Spleen (tissue), 11 donors: ENCODE measurements around the gene SHISA6. TPM values are rescaled to one million over a fixed set of nuclear protein-coding genes. Genes with fewer than 3 reads are reported as not detected.

Source experiments
- DNase-seq: peaks from one replicate; pipeline ENCODE4 v3.0.0-alpha.2; 2020
- H3K27ac ChIP-seq, 8 donors: fragments of 200-600 bp; sonication (generic) in 7 of 8; 1 replicate in 4 of 8; 2 replicates in 4 of 8; pipeline versions ENCODE4 v1.5.0 to v1.8.0; 2016 to 2021; ENCODE audit warnings: inconsistent platforms in 4 of 8, mild to moderate bottlenecking in 4 of 8, moderate library complexity in 1 of 8
- H3K27me3 ChIP-seq, 7 donors: fragments of 200-600 bp; sonication (generic) in 6 of 7; replicated peaks in 1 of 7; 1 replicate in 4 of 7; 2 replicates in 3 of 7; pipeline versions ENCODE4 v1.5.0 to v1.8.0; 2016 to 2021; ENCODE audit warnings: inconsistent platforms in 3 of 7, mild to moderate bottlenecking in 1 of 7
- H3K36me3 ChIP-seq, 6 donors: fragments of 200-600 bp; sonication (generic) in 5 of 6; 1 replicate in 4 of 6; 2 replicates in 2 of 6; pipeline versions ENCODE4 v1.5.0 to v1.8.0; 2016 to 2021; ENCODE audit warnings: inconsistent platforms in 2 of 6
- H3K4me1 ChIP-seq, 6 donors: fragments of 200-600 bp; sonication (generic) in 5 of 6; 1 replicate in 3 of 6; 2 replicates in 3 of 6; pipeline versions ENCODE4 v1.5.0 to v1.8.0; 2016 to 2021; ENCODE audit warnings: inconsistent platforms in 3 of 6
- H3K4me3 ChIP-seq, 8 donors: fragments of 200-600 bp; sonication (generic) in 7 of 8; 1 replicate in 4 of 8; 2 replicates in 4 of 8; pipeline versions ENCODE4 v1.5.0 to v1.8.0; 2016 to 2021; ENCODE audit warnings: inconsistent platforms in 4 of 8, mild to moderate bottlenecking in 4 of 8, moderate library complexity in 2 of 8
- H3K9me3 ChIP-seq, 8 donors: fragments of 200-600 bp; sonication (generic) in 7 of 8; 1 replicate in 4 of 8; 2 replicates in 4 of 8; pipeline versions ENCODE4 v1.5.0 to v1.8.0; 2016 to 2021; ENCODE audit warnings: inconsistent platforms in 4 of 8
- POLR2A ChIP-seq, 3 donors: fragments of 450-650 bp; IDR thresholded peaks; one replicate each; pipeline ENCODE4 v1.5.1; 2017; ENCODE audit warnings: antibody characterized with exemption in 3 of 3, mild to moderate bottlenecking in 1 of 3
- POLR2AphosphoS5 ChIP-seq, 3 donors: sonication (generic); formaldehyde crosslinking; IDR thresholded peaks; one replicate each; pipeline ENCODE4 v1.5.1; 2017; ENCODE audit warnings: antibody characterized with exemption in 3 of 3
- WGBS, 5 donors: extraction: QIAGEN DNeasy Blood & Tissue Kit in 3 of 5; methylation state at CpG; one replicate each; pipeline versions ENCODE4 v1.1.5 to v1.1.7; 2013 to 2018; 5-methylcytosine and 5-hydroxymethylcytosine counted together
- intact Hi-C: fragments of 100-400 bp; cut with DNase I; formaldehyde crosslinking; loops from one replicate; pipeline ENCODE4 v1.15.0; 2023; ENCODE audit warnings: low total_unique reads
- polyA plus RNA-seq, 3 donors: library from polyadenylated mRNA; stranded (reverse); fragments of 200-250 nt; gene quantifications; one replicate each; pipeline ENCODE4 v1.2.1, GENCODE V29; 2013
- total RNA-seq, 7 donors: library from RNA; depleted of rRNA in 3 of 7; stranded (reverse); fragments of >200 nt in 3 of 7; fragmentation: NEBNext Ultra II Directional in 4 of 7; extraction: Animal tissue kit (Norgen Biotek cat#: 25700) in 4 of 7; gene quantifications; one replicate each; pipeline versions ENCODE4 v1.1.0 to v1.2.1, GENCODE V29; 2016 to 2021
- TF ChIP-seq, protein P1 (sequence below), 11 experiments: fragments of 200-600 bp in 7 of 11; fragments of 450-650 bp in 4 of 11; sonication (generic) in 4 of 11; IDR thresholded peaks in 8 of 11; conservative IDR thresholded peaks in 3 of 11; 1 replicate in 7 of 11; 2 replicates in 4 of 11; pipeline versions ENCODE4 v1.4.0 to v1.8.0; 2016 to 2021; ENCODE audit warnings: antibody characterized with exemption in 11 of 11, inconsistent platforms in 4 of 11, mild to moderate bottlenecking in 1 of 11
- donor health status: healthy with polysubstance abuse.
- donor health status: DM: no; HTN: no; CAD: no; lungs with moderate emphysema.
- donor health status: DM: no; HTN: no; CAD: no.
- donor health status: Bipolar disorder and iron deficiency.
- donor health status: healthy.
- donor health status: DM: no; HTN: no; CAD: no.
- donor health status: DM: yes; HTN: yes; CAD: no.

The SHISA6 gene
- total and polyA plus RNA-seq, 10 donors, result under 0.01 to 0.35 (median 0.10) TPM; not detected in 3

- no peak for DNase-seq
- no peaks in the 10 kb centered on the region for H3K27me3 ChIP-seq
- no peak overlapping the region for H3K27ac ChIP-seq
- 60 to 74% (median 70%) methylated on average over 1 of the region's 1 CpG for WGBS, 5 donors
- H3K36me3 ChIP-seq, result no peaks in the 10 kb centered on the region
- no peak overlapping the region for H3K4me3 ChIP-seq
- no peak for TF ChIP-seq POLR2A (IDR thresholded peaks at IDR 0.05)
- TF ChIP-seq, protein P1, sequence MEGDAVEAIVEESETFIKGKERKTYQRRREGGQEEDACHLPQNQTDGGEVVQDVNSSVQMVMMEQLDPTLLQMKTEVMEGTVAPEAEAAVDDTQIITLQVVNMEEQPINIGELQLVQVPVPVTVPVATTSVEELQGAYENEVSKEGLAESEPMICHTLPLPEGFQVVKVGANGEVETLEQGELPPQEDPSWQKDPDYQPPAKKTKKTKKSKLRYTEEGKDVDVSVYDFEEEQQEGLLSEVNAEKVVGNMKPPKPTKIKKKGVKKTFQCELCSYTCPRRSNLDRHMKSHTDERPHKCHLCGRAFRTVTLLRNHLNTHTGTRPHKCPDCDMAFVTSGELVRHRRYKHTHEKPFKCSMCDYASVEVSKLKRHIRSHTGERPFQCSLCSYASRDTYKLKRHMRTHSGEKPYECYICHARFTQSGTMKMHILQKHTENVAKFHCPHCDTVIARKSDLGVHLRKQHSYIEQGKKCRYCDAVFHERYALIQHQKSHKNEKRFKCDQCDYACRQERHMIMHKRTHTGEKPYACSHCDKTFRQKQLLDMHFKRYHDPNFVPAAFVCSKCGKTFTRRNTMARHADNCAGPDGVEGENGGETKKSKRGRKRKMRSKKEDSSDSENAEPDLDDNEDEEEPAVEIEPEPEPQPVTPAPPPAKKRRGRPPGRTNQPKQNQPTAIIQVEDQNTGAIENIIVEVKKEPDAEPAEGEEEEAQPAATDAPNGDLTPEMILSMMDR (IDR thresholded peaks at IDR 0.05 in 8 of 11, conservative IDR thresholded peaks at IDR 0.05 in 3 of 11), result no peak
- no peak for TF ChIP-seq POLR2AphosphoS5 (IDR thresholded peaks at IDR 0.05)
- H3K4me1 ChIP-seq, result no peaks in the 10 kb centered on the region
- peaks cover 0 to 32% (median 22%) of the 10 kb centered on the region in 8 donors for H3K9me3 ChIP-seq
- intact Hi-C loops, result no loop called here
Measured at GRCh38 chr17:11284811-11285210, 43.8 kb downstream of the SHISA6 start.

DNA sequence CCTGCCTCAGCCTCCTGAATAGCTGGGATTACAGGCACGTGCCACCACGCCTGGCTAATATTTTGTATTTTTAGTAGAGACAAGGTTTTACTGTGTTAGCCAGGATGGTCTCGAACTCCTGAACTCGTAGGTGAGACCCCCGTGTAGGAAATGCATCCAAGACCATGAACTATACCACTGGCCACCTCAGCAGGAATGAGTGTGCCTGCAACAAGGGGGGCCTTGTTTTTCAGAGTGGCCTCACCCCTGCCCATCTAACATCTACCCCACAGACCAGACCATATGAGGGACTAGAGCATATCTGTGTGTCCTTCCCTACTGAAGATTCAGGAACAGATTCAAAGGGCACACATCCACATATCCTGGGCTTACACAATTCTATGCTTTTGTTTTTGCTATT, 44.9 kb downstream of the SHISA6 start:
- 81 to 95% (median 84%) methylated on average over 5 of the region's 5 CpGs for WGBS, 5 donors
- H3K4me1 ChIP-seq, result no peaks in the 10 kb centered on the region
- no peak for DNase-seq
- no peaks in the 10 kb centered on the region for H3K36me3 ChIP-seq
- H3K9me3 ChIP-seq, result peaks cover 0 to 24% (median 14%) of the 10 kb centered on the region in 8 donors
- intact Hi-C loops, result no loop called here
- no peak overlapping the region for H3K27ac ChIP-seq
- no peak for TF ChIP-seq POLR2AphosphoS5 (IDR thresholded peaks at IDR 0.05)
- TF ChIP-seq POLR2A (IDR thresholded peaks at IDR 0.05), result no peak
- TF ChIP-seq, protein P1 (IDR thresholded peaks at IDR 0.05 in 8 of 11, conservative IDR thresholded peaks at IDR 0.05 in 3 of 11), result no peak
- H3K27me3 ChIP-seq, result no peaks in the 10 kb centered on the region
- H3K4me3 ChIP-seq, result no peak overlapping the region

GRCh38 chr17:11287791-11288190, 46.8 kb downstream of the SHISA6 start:
- no peak overlapping the region for H3K27ac ChIP-seq
- H3K9me3 ChIP-seq, result peaks cover 0 to 14% (median 2%) of the 10 kb centered on the region in 8 donors
- no peak overlapping the region for H3K4me3 ChIP-seq
- no peak for TF ChIP-seq POLR2AphosphoS5 (IDR thresholded peaks at IDR 0.05)
- no peak for TF ChIP-seq POLR2A (IDR thresholded peaks at IDR 0.05)
- TF ChIP-seq, protein P1 (IDR thresholded peaks at IDR 0.05 in 8 of 11, conservative IDR thresholded peaks at IDR 0.05 in 3 of 11), result no peak
- H3K27me3 ChIP-seq, result no peaks in the 10 kb centered on the region
- H3K4me1 ChIP-seq, result no peaks in the 10 kb centered on the region
- no peak for DNase-seq
- no peaks in the 10 kb centered on the region for H3K36me3 ChIP-seq
- intact Hi-C loops, result no loop called here

DNA sequence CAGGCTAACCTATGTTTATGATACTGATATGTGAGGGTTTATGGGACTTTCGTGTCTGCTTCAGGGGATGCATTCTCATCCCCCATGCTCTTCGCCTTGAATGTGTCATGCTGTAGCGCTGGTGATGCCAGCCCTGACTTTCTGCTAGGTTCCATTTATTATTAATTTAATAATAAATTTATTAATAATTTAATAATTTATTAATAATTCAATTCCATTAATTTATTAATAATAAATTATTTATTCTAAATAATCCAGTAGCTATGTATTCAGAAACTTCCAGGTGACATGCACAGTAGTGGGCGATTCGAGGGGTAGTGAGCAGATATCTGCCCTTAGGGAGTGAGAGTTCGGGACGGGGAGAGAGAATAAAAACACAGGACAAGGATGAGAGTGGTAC, 49.8 kb downstream of the SHISA6 start:
- no peaks in the 10 kb centered on the region for H3K4me1 ChIP-seq
- no peak for DNase-seq
- no peak overlapping the region for H3K27ac ChIP-seq
- no peak overlapping the region for H3K4me3 ChIP-seq
- H3K27me3 ChIP-seq, result no peaks in the 10 kb centered on the region
- WGBS, 5 donors, result 83 to 96% (median 91%) methylated on average over 7 of the region's 7 CpGs
- peaks cover 0 to 4% (median 0%) of the 10 kb centered on the region in 8 donors for H3K9me3 ChIP-seq
- no peak for TF ChIP-seq POLR2A (IDR thresholded peaks at IDR 0.05)
- no peak for TF ChIP-seq POLR2AphosphoS5 (IDR thresholded peaks at IDR 0.05)
- TF ChIP-seq, protein P1 (IDR thresholded peaks at IDR 0.05 in 8 of 11, conservative IDR thresholded peaks at IDR 0.05 in 3 of 11), result no peak
- intact Hi-C loops, result no loop called here
- H3K36me3 ChIP-seq, result no peaks in the 10 kb centered on the region
